Kidney (tissue), 14 donors: ENCODE data around the gene TMEM190. TPM values are rescaled to one million over a fixed set of nuclear protein-coding genes. Genes with fewer than 3 reads are reported as not detected.
A peak's percentile ranks its signal among the peaks of the same experiment; 100 is the strongest.
"Not testable (repeated sequence)": the region's sequence is repeated elsewhere in the genome, so short reads cannot be mapped to it uniquely, and the experiment has no call there.

Experiments used
- DNase-seq, 5 donors: peaks; one replicate each; pipeline ENCODE4 v3.0.0-alpha.2; 2013 to 2020
- FAIRE-seq: peaks from 2 replicates; lab custom pipeline; 2012; peaks lifted over from hg19 to GRCh38; lab: Jason Lieb, UNC
- H3K27ac ChIP-seq, 2 donors: one replicate each; pipeline ENCODE4 v1.7.0; 2013; ENCODE audit warnings: low read depth in 2 of 2, low read length in 2 of 2, inconsistent platforms in 1 of 2
- H3K27me3 ChIP-seq: one replicate; pipeline ENCODE4 v1.7.1; 2013; ENCODE audit warnings: low read length, inconsistent platforms; ENCODE audit not compliant: control insufficient read depth, insufficient read depth
- H3K36me3 ChIP-seq, 3 donors: one replicate each; pipeline versions ENCODE4 v1.7.0 to v1.7.1; 2013; ENCODE audit warnings: low read length in 3 of 3, control low read depth in 1 of 3, inconsistent platforms in 1 of 3; ENCODE audit not compliant: insufficient read depth in 3 of 3, control insufficient read depth in 2 of 3
- H3K4me1 ChIP-seq, 3 donors: one replicate each; pipeline versions ENCODE4 v1.7.0 to v1.7.1; 2013; ENCODE audit warnings: low read length in 3 of 3, inconsistent platforms in 1 of 3, low read depth in 1 of 3; ENCODE audit not compliant: control insufficient read depth in 2 of 3, insufficient read depth in 2 of 3
- H3K4me3 ChIP-seq, 3 donors: one replicate each; pipeline versions ENCODE4 v1.7.0 to v1.8.1; 2013; ENCODE audit warnings: low read length in 3 of 3, control low read depth in 1 of 3, inconsistent platforms in 1 of 3
- H3K9ac ChIP-seq, 3 donors: one replicate each; pipeline versions ENCODE4 v1.7.0 to v1.7.1; 2013; ENCODE audit warnings: low read length in 3 of 3, control low read depth in 1 of 3, inconsistent platforms in 1 of 3
- H3K9me3 ChIP-seq, 3 donors: one replicate each; pipeline versions ENCODE4 v1.7.0 to v1.7.1; 2013; ENCODE audit warnings: low read length in 3 of 3, control low read depth in 1 of 3, inconsistent platforms in 1 of 3; ENCODE audit not compliant: control insufficient read depth in 2 of 3, insufficient read depth in 1 of 3
- CTCF ChIP-seq: IDR thresholded peaks from 3 replicates; pipeline ENCODE4 v1.5.1; 2012; ENCODE audit warnings: mild to moderate bottlenecking, moderate library complexity, borderline replicate concordance; ENCODE audit not compliant: insufficient read depth; ENCODE audit errors: extremely low read depth
- intact Hi-C: fragments of 100-400 bp; cut with DNase I; formaldehyde crosslinking; loops from one replicate; pipeline ENCODE4 v1.11.1; 2022
- polyA plus RNA-seq: library from polyadenylated mRNA; stranded (reverse); fragments of 350-450 nt; fragmentation: Illumina TruSeq; extraction: RNeasy Lipid Tissue Mini Kit (QIAGEN cat#74804); gene quantifications from one replicate; pipeline ENCODE4 v1.2.3, GENCODE V29; 2014; ENCODE audit warnings: low read depth, low replicate concordance; ENCODE audit not compliant: insufficient read depth
- total RNA-seq: library from RNA; stranded (reverse); fragmentation: NEBNext Ultra II Directional; extraction: Animal tissue kit (Norgen Biotek cat#: 25700); gene quantifications from one replicate; pipeline ENCODE4 v1.2.1, GENCODE V29; 2021
- donor health status: control.
- donor health status: control.
- donor health status: control.
- donor health status: control.
- donor health status: control.
- donor health status: DM: yes; HTN: yes; CAD: no.
- donor health status: Normal renal cell carcinoma (clear cell type).

The TMEM190 gene
- total and polyA plus RNA-seq, 2 donors from 2014 or later: not detected

DNA sequence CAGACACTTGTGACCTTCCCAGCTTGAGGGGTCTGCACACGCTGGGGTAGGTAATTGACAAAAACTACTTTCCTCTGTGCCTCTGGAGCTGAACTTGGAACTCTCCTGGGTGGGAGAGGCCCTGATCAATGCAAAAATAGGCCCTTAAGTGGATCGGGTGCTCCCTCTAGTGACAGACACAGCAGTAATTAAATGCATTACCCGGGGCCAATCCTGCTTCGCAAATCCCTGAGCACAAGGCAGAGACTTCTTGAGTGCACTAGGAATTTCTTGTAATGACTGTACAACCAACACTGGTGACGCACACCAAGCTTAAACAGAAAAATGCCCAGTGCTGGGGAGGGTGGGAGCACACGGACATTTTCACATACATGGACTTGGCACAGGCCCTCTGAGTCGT lies 41.6 kb downstream of the TMEM190 start:
- no peak for FAIRE-seq
- intact Hi-C loops: no loop called here
- H3K4me3 ChIP-seq: no peak overlapping the region

DNA sequence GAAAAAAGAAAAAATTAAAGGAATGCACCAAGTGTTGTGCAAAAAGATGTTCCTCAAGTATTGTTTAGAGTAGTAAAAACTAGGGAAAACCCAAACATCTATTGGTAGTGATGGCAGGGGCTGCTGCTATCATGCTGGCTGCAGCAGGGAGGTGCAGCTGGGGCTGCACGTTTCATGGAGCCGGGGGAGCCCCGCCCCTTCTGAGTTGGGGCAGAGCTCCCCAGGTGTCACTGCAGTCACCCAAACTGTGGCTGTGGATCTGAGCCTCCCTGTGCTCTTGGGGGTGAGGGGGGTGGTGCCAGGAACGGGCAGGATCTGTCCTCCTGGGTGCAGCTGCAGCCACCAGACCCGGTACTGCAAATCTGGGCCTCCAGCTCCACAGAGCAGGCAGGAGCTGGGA lies 42.5 kb downstream of the TMEM190 start:
- Histone ChIP-seq H3K27me3 (no peaks in the 10 kb centered on the region), H3K36me3 (no peaks in the 10 kb centered on the region), H3K9me3 (no peaks in the 10 kb centered on the region), H3K27ac (no peak overlapping the region), H3K4me1 (no peaks in the 10 kb centered on the region), H3K4me3 (no peak overlapping the region), H3K9ac (no peak overlapping the region)
- no peak for TF ChIP-seq CTCF
- intact Hi-C loops: no loop called here
- no peak for FAIRE-seq
- no peak for DNase-seq

More for the DNA sequence above, 41.6 kb downstream of the TMEM190 start:
- no peak overlapping the region for H3K9ac ChIP-seq
- TF ChIP-seq CTCF: peak; percentile 70
- DNase-seq: peak in 4 of 5 donors; percentile 74 to 92 (median 82)
- H3K27ac ChIP-seq: no peak overlapping the region
- no peaks in the 10 kb centered on the region for H3K27me3 ChIP-seq
- H3K36me3 ChIP-seq: no peaks in the 10 kb centered on the region
- H3K4me1 ChIP-seq: no peaks in the 10 kb centered on the region
- H3K9me3 ChIP-seq: no peaks in the 10 kb centered on the region

DNA sequence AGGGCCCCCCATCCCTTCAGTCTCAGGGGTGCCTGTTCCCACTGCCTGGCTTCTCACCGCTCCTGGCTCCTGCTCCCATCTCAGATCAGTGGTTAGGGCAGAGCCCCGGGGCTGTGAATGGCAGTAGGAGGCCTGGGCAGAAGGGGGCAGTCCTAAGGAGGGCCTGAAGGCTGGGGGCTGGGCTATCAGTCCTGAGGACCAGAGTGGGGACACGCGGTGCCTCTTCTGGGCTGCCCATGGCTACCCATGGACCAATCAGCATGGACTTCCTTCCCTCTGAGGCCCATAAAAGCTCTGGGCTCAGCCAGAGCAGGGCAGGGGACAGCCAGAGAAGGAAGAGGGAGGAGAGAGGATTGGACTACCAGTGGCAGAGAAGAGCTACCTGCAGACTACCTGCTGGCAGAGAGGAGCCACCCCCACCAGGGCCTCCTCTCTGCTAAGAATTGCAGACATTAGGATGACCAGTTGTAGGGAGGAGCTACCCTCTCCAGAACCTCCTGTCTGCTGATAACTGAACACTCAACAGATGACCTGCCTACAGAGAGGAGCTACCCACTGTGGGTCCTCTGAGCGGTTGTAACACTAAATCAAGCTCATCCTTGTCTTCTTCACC lies 43.1 kb downstream of the TMEM190 start:
- Histone ChIP-seq H3K4me3 (no peak overlapping the region), H3K9me3 (no peaks in the 10 kb centered on the region), H3K27me3 (no peaks in the 10 kb centered on the region), H3K36me3 (no peaks in the 10 kb centered on the region), H3K4me1 (no peaks in the 10 kb centered on the region), H3K27ac (no peak overlapping the region), H3K9ac (no peak overlapping the region)
- no peak for FAIRE-seq
- TF ChIP-seq CTCF: no peak
- no peak for DNase-seq
- intact Hi-C loops: loop anchor here (10.0 kb wide), 1 partner anchor 265 kb away; the partner anchor contains the start of gene TNNI3

GRCh38 chr19:55421281-55421680 lies 44.7 kb downstream of the TMEM190 start:
- DNase-seq, H3K36me3 ChIP-seq, H3K27ac ChIP-seq, FAIRE-seq, H3K9me3 ChIP-seq, H3K27me3 ChIP-seq, H3K9ac ChIP-seq, H3K4me1 ChIP-seq, H3K4me3 ChIP-seq: not testable (repeated sequence)
- intact Hi-C loops: loop anchor here (10.0 kb wide), 1 partner anchor 266 kb away; the partner anchor contains the start of gene TNNI3
